Prostate gland (tissue), 2 donors: ENCODE data around the gene OR10J5.

Experiments
- POLR2A ChIP-seq: fragments of 450-650 bp; IDR thresholded peaks from one replicate; pipeline ENCODE4 v1.6.1; 2016; ENCODE audit warnings: antibody characterized with exemption, mild to moderate bottlenecking
- POLR2AphosphoS5 ChIP-seq: sonication (generic); formaldehyde crosslinking; IDR thresholded peaks from one replicate; pipeline ENCODE4 v1.6.1; 2017; ENCODE audit warnings: antibody characterized with exemption
- TF ChIP-seq, protein P1 (sequence below), 4 experiments: fragments of 200-600 bp in 2 of 4; fragments of 450-650 bp in 2 of 4; sonication (generic) in 2 of 4; IDR thresholded peaks; 1 replicate in 3 of 4; 2 replicates in 1 of 4; pipeline ENCODE4 v1.5.1; 2016 to 2019; ENCODE audit warnings: antibody characterized with exemption in 4 of 4, mild to moderate bottlenecking in 2 of 4, moderate library complexity in 2 of 4

DNA sequence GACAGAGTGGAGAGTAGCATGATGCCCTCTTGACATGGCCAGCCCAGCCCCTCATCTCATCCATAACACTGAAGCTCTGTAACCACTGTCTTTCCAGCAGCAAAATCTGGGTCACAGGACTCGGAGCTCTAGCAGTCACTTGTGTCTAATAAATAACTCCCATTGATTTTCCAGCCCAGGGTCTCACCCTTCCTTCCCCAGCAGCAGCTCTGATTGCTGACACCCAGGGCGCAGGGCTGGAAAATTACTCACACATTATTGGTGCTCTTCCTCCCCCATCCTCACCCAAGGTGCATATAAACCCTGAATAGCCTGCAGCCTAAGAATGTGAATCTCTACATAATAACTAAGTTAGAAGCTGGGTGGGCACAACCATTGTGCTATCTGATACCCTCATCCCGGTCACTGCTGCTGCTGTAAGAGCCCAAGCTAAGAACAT is 21.1 kb upstream of the OR10J5 start:
- TF ChIP-seq, protein P1, sequence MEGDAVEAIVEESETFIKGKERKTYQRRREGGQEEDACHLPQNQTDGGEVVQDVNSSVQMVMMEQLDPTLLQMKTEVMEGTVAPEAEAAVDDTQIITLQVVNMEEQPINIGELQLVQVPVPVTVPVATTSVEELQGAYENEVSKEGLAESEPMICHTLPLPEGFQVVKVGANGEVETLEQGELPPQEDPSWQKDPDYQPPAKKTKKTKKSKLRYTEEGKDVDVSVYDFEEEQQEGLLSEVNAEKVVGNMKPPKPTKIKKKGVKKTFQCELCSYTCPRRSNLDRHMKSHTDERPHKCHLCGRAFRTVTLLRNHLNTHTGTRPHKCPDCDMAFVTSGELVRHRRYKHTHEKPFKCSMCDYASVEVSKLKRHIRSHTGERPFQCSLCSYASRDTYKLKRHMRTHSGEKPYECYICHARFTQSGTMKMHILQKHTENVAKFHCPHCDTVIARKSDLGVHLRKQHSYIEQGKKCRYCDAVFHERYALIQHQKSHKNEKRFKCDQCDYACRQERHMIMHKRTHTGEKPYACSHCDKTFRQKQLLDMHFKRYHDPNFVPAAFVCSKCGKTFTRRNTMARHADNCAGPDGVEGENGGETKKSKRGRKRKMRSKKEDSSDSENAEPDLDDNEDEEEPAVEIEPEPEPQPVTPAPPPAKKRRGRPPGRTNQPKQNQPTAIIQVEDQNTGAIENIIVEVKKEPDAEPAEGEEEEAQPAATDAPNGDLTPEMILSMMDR (IDR thresholded peaks at IDR 0.05), result no peak
- TF ChIP-seq POLR2A, result no peak
- TF ChIP-seq POLR2AphosphoS5, result no peak
